T-helper 2 cell (primary cell): Measurements from ENCODE around the gene FAM171A2.
"Not testable (repeated sequence)": the region's sequence is repeated elsewhere in the genome, so short reads cannot be mapped to it uniquely, and the experiment has no call there.

Source experiments
- DNase-seq, 5 experiments: peaks; one replicate each; pipeline versions ENCODE4 v3.0.0 to v3.0.0-alpha.2; 2012 to 2022
- total RNA-seq, 2 donors: gene quantifications; one replicate each; lab custom pipeline; 2026; lab: John Stamatoyannopoulos, UW

The FAM171A2 gene
- total RNA-seq, result 0.31 to 0.40 reads per million in 2 donors

- peak; percentile 46 to 69 (median 52) for DNase-seq
Measured at GRCh38 chr17:44363613-44364159, at the start of gene FAM171A2. FAM171A2 (minus strand) TSS chr17:44363853; CDS start chr17:44363714, 139 bp downstream.

GRCh38 chr17:44409309-44410028 is 45.8 kb upstream of the FAM171A2 start:
- DNase-seq, result no peak

GRCh38 chr17:44408786-44409185 is 45.1 kb upstream of the FAM171A2 start:
- DNase-seq, result no peak

- DNase-seq, result peak in 1 of 5 experiments; percentile 86
Measured at GRCh38 chr17:44402564-44403172, 39.0 kb upstream of the FAM171A2 start.

- no peak for DNase-seq
Measured at GRCh38 chr17:44400226-44400847, 36.7 kb upstream of the FAM171A2 start.

GRCh38 chr17:44398692-44399691 is 35.3 kb upstream of the FAM171A2 start:
- DNase-seq, result no peak

GRCh38 chr17:44397479-44398440 is 34.1 kb upstream of the FAM171A2 start:
- DNase-seq, result no peak

- no peak for DNase-seq
Measured at GRCh38 chr17:44396946-44397345, 33.3 kb upstream of the FAM171A2 start.

- no peak for DNase-seq
Measured at GRCh38 chr17:44394833-44395232, 31.2 kb upstream of the FAM171A2 start.

GRCh38 chr17:44394112-44394511 is 30.5 kb upstream of the FAM171A2 start:
- not testable (repeated sequence) for DNase-seq

GRCh38 chr17:44390250-44390870 is 26.7 kb upstream of the FAM171A2 start:
- DNase-seq, result no peak

GRCh38 chr17:44389723-44390202 is 26.1 kb upstream of the FAM171A2 start:
- no peak for DNase-seq

GRCh38 chr17:44389281-44389680 is 25.6 kb upstream of the FAM171A2 start, which contains the start of gene ITGA2B:
ITGA2B (minus strand) TSS chr17:44389649; CDS start chr17:44389473, 176 bp downstream.
- DNase-seq, result no peak

- DNase-seq, result no peak
Measured at GRCh38 chr17:44387804-44388203, 24.2 kb upstream of the FAM171A2 start.

- no peak for DNase-seq
Measured at GRCh38 chr17:44386182-44386525, 22.5 kb upstream of the FAM171A2 start.

GRCh38 chr17:44385287-44386181 is 21.9 kb upstream of the FAM171A2 start:
- peak; percentile 60 to 89 (median 79) for DNase-seq

- peak in 1 of 5 experiments; percentile 22 for DNase-seq
Measured at GRCh38 chr17:44384823-44385286, 21.2 kb upstream of the FAM171A2 start.

- DNase-seq, result no peak
Measured at GRCh38 chr17:44384281-44384822, 20.7 kb upstream of the FAM171A2 start.

- no peak for DNase-seq
Measured at GRCh38 chr17:44383861-44384260, 20.2 kb upstream of the FAM171A2 start.
